C4-2B (cell line): ENCODE results near the gene KLHL28.

Experiments
- ZFX ChIP-seq: fragments of 450-650 bp; IDR thresholded peaks from 2 replicates; pipeline ENCODE4 v1.6.1; 2017
- TF ChIP-seq, protein P1 (sequence below): fragments of 450-650 bp; conservative IDR thresholded peaks from 2 replicates; pipeline ENCODE4 v1.5.1; 2017; ENCODE audit warnings: mild to moderate bottlenecking

DNA sequence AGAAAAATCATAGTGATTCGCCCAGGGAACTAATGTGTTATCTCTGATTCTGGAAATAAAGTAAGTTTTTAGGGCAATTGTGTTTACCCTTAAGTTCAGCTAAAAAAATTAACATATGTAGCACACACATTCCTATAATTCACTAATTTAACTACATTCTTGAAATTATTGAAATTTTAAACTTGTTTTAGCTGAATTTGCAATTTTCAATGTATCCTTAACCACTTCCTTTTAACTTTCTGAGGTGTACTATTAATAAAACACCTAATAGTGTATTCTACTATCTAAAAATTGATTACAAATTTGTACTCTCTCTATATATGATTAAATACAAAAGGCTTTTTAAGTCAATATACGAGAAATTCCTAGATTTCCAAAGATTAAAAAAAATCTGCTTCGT lies 2.2 kb downstream of the KLHL28 start:
- no peak for TF ChIP-seq ZFX
- TF ChIP-seq, protein P1, sequence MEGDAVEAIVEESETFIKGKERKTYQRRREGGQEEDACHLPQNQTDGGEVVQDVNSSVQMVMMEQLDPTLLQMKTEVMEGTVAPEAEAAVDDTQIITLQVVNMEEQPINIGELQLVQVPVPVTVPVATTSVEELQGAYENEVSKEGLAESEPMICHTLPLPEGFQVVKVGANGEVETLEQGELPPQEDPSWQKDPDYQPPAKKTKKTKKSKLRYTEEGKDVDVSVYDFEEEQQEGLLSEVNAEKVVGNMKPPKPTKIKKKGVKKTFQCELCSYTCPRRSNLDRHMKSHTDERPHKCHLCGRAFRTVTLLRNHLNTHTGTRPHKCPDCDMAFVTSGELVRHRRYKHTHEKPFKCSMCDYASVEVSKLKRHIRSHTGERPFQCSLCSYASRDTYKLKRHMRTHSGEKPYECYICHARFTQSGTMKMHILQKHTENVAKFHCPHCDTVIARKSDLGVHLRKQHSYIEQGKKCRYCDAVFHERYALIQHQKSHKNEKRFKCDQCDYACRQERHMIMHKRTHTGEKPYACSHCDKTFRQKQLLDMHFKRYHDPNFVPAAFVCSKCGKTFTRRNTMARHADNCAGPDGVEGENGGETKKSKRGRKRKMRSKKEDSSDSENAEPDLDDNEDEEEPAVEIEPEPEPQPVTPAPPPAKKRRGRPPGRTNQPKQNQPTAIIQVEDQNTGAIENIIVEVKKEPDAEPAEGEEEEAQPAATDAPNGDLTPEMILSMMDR = no peak
